GM19240 (cell line): ENCODE results near the gene GNAZ.

ENCODE experiments used
- DNase-seq: peaks from one replicate; pipeline ENCODE4 v3.0.0; 2011; ENCODE audit warnings: low spot score; ENCODE audit not compliant: insufficient read length

The GNAZ gene

DNA sequence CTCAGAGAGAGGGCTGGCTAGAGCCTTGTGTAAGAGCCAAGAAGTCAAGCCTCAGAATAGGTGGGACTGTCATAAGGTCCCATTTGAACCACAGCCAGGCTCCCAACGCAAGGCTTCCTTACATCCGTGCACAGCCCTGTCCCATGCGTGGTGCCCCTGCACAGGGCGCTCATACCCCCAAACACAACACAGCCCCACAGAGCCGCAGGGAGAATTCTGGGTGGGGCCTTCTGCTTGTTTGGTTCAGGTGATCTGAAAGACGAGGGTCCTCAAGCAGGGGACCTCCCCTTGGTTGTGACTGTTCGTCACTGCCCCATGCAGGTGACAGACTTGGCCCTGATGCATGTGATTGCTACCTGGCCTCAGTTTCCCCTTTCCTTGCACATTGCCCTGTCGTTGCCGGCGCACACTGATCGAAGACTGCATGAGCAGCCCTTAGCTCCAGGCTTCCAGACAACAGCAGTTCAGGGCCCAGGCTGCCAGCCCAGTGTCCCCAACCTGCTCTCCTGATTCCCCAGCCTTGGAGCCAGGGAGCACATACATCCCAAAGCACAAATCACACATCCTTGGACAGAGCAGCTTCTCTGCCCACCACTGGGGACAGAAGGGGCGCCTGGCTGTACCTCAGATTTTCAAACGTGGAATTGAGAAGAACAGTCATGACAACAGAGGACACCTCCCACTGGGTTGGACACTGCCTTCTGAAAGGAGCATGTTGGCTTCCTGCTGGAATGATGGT lies 22.1 kb downstream of the GNAZ start:
- no peak for DNase-seq

- no peak for DNase-seq
These were observed 22.9 kb downstream of the GNAZ start for GRCh38 chr22:23093051-23093788.

DNA sequence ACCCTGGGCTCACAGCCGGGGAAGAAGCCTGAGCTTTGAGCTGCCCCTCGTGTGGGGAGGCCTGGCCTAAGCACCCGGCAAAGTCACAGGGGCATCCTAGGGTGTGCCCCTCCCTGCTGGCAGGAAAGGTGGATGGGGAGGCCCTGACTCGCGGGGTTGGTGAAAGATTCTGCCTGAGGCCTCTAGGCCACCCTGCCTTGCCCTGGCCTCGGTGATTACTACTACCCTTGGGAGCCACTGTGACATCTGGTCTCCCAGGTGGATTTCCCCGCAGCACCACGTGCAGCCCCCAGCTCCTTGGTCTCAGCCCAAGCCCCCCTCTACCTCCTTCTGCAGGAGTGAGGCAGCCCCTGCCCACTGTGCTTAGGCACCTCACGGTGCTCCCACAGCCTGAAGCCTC lies 23.9 kb downstream of the GNAZ start:
- no peak for DNase-seq

DNA sequence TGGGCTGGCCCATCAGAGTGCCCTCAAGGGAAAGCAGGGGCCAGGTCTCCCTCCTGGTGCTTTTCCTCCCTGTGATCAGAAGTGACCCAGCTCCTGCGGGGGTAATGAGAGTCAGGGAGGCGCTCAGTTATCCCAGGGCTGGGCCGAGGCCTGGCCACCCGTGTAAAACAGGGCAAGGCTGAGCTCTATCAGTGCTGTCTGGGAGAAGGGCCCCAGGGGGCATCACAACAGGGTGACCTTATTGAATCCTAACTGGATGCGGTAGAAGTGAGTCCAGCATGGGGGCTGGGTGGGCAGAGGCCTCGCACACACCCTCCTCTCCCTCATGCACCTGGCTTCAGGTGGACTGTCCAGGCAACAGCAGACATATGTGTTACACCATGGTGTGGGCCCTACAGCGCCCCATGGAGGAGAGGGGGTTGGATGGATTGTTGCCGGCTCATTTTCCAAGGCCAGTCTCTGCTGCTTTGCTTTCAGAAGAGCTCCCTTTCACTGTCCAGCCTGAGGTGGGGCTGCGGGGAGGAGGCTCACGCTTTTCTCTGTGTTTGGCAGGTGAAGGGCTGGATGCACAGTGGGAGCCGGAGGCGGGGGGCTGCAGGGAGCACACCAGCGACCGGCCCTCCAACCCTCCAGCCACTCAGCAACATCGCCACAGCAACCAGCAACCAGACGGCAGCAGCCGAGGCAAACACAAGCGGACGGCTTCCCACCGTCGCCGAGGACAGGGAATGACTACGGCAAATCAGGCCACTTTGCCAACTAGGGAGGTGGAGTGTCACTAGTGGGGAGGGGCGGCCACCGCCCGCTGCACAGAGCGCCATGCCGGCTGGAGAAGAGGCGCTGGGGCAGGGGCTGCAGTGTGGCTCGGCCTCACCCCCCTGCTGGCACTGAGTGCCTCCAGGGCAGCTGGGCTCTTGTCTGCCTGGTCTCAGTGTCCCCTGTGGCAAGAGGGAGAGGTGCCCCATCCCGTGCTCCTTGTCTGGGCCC lies 24.7 kb downstream of the GNAZ start:
- DNase-seq: no peak

GRCh38 chr22:23095733-23096342 lies 25.5 kb downstream of the GNAZ start:
- DNase-seq: no peak

DNA sequence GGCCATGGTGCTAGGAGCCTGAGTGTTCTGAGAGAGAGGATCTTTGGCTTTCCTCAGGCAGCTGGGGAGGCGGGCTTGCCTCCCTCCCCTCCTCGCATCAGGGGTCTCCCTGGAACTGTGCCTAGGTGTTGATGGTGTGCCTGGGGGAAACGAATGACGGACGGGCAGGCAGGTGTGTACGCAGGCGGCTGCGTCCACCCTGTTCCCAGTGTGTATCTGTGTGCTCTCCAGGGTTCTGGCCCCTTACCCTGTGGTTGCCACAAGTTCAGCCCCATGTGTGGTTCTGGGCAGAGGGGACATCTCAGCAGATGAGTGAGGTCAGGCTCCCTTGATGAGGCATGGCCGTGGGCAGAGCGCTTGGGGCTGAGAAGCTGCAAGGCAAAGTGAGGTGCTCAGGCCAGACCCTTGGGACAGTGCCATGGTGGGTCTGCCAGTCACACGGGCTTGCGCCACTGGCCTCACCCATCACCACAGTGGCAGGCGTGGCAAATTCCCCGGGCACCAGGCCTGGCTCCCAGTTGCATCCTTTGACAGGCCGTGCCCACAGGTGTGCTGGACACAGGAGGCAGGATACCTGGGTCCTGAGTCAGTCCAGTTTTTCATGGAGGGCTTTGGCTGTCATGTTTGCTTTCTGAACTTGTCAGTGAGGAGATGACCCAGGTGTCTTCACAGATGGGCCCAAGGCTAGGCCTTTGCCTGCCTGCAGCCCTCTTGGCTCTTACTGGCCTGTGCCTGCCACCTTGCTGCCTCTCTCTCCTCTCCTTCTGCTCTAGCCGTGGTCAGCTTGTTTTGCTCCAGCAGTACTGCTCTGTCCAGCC lies 27.3 kb downstream of the GNAZ start:
- no peak for DNase-seq

DNA sequence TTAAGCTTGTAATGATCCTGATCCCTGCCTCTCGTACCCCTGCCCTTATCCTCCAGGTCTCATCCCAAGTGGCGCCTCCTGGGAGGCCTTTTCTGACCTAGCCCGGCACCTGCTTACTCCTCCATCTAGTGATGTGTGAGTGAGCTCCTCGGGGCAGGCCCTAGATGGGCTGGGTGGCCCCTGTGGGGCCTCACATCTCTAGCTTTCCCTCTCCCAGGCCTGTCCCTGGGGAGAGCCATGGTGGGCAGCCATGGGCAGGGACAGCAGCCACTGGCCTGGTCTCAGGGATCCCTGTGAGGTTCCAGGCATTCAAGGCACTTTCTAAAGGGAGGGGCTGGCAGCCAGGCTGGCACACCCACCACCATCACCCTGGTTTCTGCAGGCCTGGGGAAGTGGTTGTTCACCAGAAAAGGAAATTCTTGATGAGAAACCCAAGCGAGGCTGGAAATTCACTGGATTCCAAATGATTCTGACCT lies 27.9 kb downstream of the GNAZ start:
- DNase-seq: no peak

DNA sequence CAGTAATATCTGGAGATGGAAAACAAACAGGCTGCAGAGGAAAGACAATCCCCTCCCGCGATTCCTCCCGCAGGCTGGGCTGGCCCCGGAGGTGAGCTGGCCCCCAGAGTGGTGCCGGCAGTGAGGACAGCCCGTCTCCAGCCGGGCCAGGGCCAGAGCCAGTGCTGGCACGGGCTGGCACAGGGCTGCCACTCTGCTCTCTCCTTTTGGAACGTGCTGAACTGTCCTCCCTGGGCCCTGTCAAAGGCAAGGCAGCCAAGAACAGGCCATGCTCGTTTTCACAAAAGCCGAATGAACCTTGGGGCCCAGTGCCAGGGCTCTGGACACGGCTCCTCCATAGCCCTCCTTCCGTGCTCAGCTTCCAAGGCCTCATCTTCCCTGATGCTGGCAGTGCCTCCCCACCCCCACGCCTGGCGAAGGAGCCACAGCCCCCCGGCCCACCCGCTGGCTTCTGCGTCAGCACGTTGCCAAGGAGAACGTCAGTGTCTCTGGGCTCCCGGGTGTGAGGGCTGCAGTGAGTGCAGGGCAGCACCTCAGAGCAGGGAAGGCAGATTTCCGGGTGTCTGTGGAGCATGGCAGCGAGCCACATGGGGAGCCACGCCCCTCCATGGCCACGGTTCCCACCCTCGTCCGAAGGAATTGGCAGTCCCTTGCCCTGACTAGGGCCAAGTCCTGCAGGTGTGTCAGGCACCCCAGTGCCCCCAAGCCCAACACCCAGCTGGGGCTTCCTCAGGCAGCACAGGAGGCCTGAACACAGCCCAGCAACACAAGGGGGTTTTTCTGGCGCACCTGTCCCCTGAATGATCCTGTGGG lies 28.6 kb downstream of the GNAZ start:
- DNase-seq: no peak

GRCh38 chr22:23099531-23099804 lies 29.1 kb downstream of the GNAZ start:
- no peak for DNase-seq

- no peak for DNase-seq
These were observed 29.9 kb downstream of the GNAZ start for GRCh38 chr22:23100124-23100801.

- DNase-seq: no peak
These were observed 31.2 kb downstream of the GNAZ start for GRCh38 chr22:23101524-23101923.

- no peak for DNase-seq
These were observed 31.8 kb downstream of the GNAZ start for GRCh38 chr22:23102002-23102655.

- DNase-seq: no peak
These were observed 32.5 kb downstream of the GNAZ start for GRCh38 chr22:23102776-23103175.

DNA sequence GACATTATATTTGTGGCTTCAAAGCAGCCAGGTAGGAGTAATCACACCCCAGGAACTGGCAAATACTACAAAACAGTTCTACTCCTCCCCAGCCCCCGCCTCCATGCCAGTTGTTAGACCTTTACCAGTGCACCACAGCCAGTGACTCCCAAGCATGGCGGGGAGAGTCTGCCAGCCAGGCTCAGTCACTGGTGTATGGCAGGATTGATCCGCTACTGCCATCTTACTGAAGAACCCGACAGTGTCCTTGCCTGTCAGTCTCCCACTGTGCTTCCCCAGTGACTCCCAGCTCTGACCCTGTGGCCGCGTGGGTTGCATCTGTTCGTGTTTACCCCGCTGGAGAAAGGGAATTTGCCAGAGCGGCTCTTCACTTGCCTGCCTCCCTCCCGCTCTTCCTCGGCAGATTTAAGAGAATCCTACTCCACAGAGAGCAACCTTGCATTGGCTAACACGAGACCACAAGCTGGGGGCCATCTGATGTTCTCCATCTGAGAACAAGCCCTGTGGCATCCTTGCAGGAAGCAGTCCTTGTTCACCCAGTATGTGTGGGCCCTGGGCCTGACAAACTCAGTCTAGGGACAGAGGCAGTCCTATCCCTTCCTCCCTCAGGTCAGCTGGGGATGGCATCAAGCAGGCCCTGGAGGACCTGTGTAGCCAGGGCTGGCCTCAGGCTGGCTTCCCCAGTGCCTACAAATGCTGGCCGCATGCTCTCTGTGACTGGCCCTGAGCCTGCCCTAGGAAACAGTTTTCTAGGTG lies 33.1 kb downstream of the GNAZ start:
- DNase-seq: no peak

GRCh38 chr22:23104187-23104971 lies 34.1 kb downstream of the GNAZ start:
- DNase-seq: no peak

- no peak for DNase-seq
These were observed 35.0 kb downstream of the GNAZ start for GRCh38 chr22:23105304-23105703.

- DNase-seq: no peak
These were observed 35.6 kb downstream of the GNAZ start for GRCh38 chr22:23105919-23106318.
